GM12891 (cell line): ENCODE data around the gene LRIF1.

Source experiments
- PAX5 ChIP-seq: IDR thresholded peaks from 2 replicates; pipeline ENCODE4 v1.6.1; 2011; ENCODE audit warnings: low read length, moderate library complexity, mild to moderate bottlenecking; ENCODE audit not compliant: insufficient read depth, severe bottlenecking
- POLR2A ChIP-seq: IDR thresholded peaks from 2 replicates; pipeline ENCODE4 v1.6.1; 2011; ENCODE audit warnings: low read depth, low read length, control low read depth
- POLR2AphosphoS5 ChIP-seq: IDR thresholded peaks from 2 replicates; pipeline ENCODE4 v1.6.1; 2011; ENCODE audit warnings: low read depth, low read length, control low read depth
- POU2F2 ChIP-seq: IDR thresholded peaks from 2 replicates; pipeline ENCODE4 v1.6.1; 2011; ENCODE audit warnings: low read depth, mild to moderate bottlenecking, control low read depth, low read length, moderate library complexity
- SPI1 ChIP-seq: IDR thresholded peaks from 2 replicates; pipeline ENCODE4 v1.6.1; 2011; ENCODE audit warnings: low read depth, low read length, control low read depth
- TAF1 ChIP-seq: IDR thresholded peaks from 2 replicates; pipeline ENCODE4 v1.6.1; 2011; ENCODE audit warnings: low read depth, low read length, control low read depth

- TF ChIP-seq POLR2AphosphoS5, result no peak
- no peak for TF ChIP-seq POLR2A
- no peak for TF ChIP-seq SPI1
- no peak for TF ChIP-seq TAF1
- no peak for TF ChIP-seq PAX5
- no peak for TF ChIP-seq POU2F2
Measured at GRCh38 chr1:110897681-110898080, 66.0 kb downstream of the LRIF1 start.
